Osteocyte (in vitro differentiated cells): ENCODE results near the gene DKK3. TPM values are rescaled to one million over a fixed set of nuclear protein-coding genes. Genes with fewer than 3 reads are reported as not detected.

Experiments used
- DNase-seq: peaks from one replicate; pipeline ENCODE4 v3.0.0; 2021; ENCODE audit warnings: mixed read lengths; ENCODE audit not compliant: unreplicated experiment; ENCODE audit errors: extremely low spot score
- H3K27ac Mint-ChIP-seq: one replicate; pipeline ENCODE4 v1.8.0; 2021; ENCODE audit warnings: mild to moderate bottlenecking, mixed read lengths; ENCODE audit not compliant: unreplicated experiment
- H3K27me3 Mint-ChIP-seq: one replicate; pipeline ENCODE4 v1.8.0; 2021; ENCODE audit warnings: mixed read lengths; ENCODE audit not compliant: unreplicated experiment
- H3K36me3 Mint-ChIP-seq: one replicate; pipeline ENCODE4 v1.8.0; 2021; ENCODE audit warnings: mixed read lengths; ENCODE audit not compliant: unreplicated experiment
- H3K4me1 Mint-ChIP-seq: one replicate; pipeline ENCODE4 v1.8.0; 2021; ENCODE audit warnings: mixed read lengths; ENCODE audit not compliant: unreplicated experiment
- H3K4me3 Mint-ChIP-seq: one replicate; pipeline ENCODE4 v1.8.0; 2021; ENCODE audit warnings: mild to moderate bottlenecking, moderate library complexity, mixed read lengths; ENCODE audit not compliant: unreplicated experiment
- H3K9me3 Mint-ChIP-seq: one replicate; pipeline ENCODE4 v1.8.0; 2021; ENCODE audit warnings: mixed read lengths; ENCODE audit not compliant: unreplicated experiment
- total RNA-seq: library from RNA; stranded (reverse); gene quantifications from 2 replicates; pipeline ENCODE4 v1.2.1, GENCODE V29; 2021
- TF ChIP-seq, protein P1 (sequence below): fragments of 200-600 bp; sonication (generic); IDR thresholded peaks from 2 replicates; pipeline ENCODE4 v1.5.0; 2021; ENCODE audit warnings: antibody characterized with exemption, mild to moderate bottlenecking, moderate library complexity

The DKK3 gene
- total RNA-seq, 1 donor from 2014 or later, result 548 TPM

DNA sequence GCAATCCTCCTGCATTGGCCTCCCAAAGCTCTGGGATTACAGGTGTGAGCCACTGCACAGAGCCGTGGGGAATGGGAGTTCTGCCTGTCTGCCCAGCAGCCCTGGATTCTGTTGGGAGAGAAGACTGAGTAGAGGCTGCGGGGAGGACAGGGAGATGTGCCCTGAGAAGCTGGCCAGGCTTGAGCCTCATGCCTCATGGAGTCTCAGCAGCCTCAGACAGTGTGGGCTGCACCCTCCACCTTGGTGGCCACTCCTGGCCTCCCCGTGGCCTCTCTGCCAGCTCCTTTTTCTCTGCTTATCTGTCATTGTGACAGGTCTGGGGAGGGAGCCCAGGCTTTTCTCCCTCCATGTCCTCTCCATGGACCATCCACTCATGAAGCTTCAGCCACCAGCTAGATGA lies 43.2 kb downstream of the DKK3 start:
- H3K4me1 Mint-ChIP-seq, result peaks cover 39% of the 10 kb centered on the region
- H3K4me3 Mint-ChIP-seq, result no peak overlapping the region
- TF ChIP-seq, protein P1, sequence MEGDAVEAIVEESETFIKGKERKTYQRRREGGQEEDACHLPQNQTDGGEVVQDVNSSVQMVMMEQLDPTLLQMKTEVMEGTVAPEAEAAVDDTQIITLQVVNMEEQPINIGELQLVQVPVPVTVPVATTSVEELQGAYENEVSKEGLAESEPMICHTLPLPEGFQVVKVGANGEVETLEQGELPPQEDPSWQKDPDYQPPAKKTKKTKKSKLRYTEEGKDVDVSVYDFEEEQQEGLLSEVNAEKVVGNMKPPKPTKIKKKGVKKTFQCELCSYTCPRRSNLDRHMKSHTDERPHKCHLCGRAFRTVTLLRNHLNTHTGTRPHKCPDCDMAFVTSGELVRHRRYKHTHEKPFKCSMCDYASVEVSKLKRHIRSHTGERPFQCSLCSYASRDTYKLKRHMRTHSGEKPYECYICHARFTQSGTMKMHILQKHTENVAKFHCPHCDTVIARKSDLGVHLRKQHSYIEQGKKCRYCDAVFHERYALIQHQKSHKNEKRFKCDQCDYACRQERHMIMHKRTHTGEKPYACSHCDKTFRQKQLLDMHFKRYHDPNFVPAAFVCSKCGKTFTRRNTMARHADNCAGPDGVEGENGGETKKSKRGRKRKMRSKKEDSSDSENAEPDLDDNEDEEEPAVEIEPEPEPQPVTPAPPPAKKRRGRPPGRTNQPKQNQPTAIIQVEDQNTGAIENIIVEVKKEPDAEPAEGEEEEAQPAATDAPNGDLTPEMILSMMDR, result no peak
- DNase-seq, result no peak
- no peaks in the 10 kb centered on the region for H3K27me3 Mint-ChIP-seq
- peaks cover 61% of the 10 kb centered on the region for H3K36me3 Mint-ChIP-seq
- peaks cover 5% of the 10 kb centered on the region for H3K9me3 Mint-ChIP-seq
- no peak overlapping the region for H3K27ac Mint-ChIP-seq

DNA sequence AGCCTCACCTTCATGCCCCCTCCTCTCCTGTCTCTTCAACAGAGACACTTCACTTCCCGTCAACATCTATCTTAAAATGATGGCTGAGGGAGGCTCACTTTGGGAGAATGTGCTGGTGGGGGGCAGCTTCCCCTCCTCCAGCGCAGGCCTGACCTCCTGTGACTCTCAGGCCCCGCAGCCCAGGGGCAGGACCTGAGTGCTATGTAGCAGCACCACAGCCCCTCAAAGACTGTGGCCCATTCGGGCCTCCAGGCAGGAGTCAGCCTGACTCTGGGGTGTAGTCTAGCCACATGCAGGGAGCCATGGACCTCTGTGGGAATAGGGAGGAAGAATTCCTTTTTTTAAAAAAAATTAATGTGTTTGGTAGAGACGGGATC lies 43.7 kb downstream of the DKK3 start:
- Mint-ChIP-seq H3K4me3 (no peak overlapping the region), H3K27me3 (no peaks in the 10 kb centered on the region), H3K27ac (no peak overlapping the region), H3K9me3 (peaks cover 5% of the 10 kb centered on the region), H3K36me3 (peaks cover 61% of the 10 kb centered on the region), H3K4me1 (peaks cover 34% of the 10 kb centered on the region)
- TF ChIP-seq, protein P1, result no peak
- no peak for DNase-seq

DNA sequence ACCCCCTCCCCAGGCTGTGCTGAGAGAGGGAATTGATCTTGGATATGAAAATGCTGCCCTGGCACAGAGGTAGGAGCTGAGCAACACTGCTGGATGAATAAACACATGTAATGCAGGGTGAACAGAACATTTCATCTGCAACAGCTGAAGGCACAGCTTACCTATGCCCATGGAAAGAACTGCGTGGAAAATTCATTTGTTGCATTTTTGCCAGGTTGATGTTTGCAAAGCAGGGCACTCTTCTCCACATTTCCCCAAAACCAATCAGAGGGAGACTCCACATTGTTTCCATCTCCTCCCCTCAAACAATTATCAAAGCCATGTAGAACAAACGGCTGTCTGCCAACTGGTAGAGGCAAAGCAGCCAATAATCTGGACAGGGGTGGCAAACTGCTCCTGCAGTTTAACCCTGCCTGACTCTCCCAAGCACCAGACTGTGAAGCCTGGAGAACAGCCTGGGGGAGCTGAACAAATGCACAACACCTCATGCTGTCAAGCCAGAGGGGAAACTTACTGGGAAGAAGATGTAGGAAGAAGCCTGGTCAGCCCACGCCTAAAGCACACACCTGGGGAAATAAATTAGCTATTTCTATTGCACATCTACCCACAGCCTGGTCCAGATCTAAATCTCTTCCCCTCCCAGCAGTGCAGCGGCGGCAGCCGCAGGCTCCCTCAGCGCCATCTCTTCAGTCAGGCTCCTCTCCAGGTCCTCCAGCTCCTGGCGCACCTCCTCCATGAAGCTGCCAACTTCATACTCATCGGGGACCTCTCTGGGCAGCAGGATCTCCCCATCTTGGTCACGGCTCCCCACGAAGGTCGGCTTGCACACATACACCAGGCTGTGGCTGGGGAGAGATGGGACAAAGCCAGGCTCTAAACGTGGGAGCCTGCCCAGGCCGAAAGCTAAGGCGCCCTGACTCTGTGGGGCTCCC lies 44.3 kb downstream of the DKK3 start:
- Mint-ChIP-seq H3K4me3 (no peak overlapping the region), H3K36me3 (peaks cover 62% of the 10 kb centered on the region), H3K27me3 (no peaks in the 10 kb centered on the region), H3K9me3 (peaks cover 5% of the 10 kb centered on the region), H3K27ac (no peak overlapping the region), H3K4me1 (peaks cover 28% of the 10 kb centered on the region)
- no peak for DNase-seq
- TF ChIP-seq, protein P1, result no peak

DNA sequence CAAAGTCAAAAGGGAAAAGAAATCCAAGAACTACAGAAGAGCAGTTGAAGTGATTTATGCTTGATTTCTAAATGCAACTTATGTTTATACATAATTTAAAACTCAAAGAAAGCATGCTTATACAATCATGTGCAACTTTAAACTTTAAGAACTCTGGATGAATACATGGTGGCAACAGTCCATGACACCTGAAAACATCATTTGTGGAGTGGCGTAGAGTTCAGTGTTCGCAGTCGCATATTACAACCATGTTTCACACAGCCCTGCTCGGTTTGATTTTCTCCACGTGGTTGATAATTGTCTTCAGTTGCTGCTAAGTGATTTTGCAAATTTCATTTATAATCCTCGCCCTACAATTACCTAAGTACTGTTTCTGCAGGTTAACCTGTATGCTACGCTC lies 45.4 kb downstream of the DKK3 start:
- H3K4me1 Mint-ChIP-seq, result peaks cover 17% of the 10 kb centered on the region
- peaks cover 67% of the 10 kb centered on the region for H3K36me3 Mint-ChIP-seq
- TF ChIP-seq, protein P1, result no peak
- H3K4me3 Mint-ChIP-seq, result no peak overlapping the region
- H3K9me3 Mint-ChIP-seq, result peaks cover 5% of the 10 kb centered on the region
- no peak overlapping the region for H3K27ac Mint-ChIP-seq
- DNase-seq, result no peak
- H3K27me3 Mint-ChIP-seq, result no peaks in the 10 kb centered on the region

DNA sequence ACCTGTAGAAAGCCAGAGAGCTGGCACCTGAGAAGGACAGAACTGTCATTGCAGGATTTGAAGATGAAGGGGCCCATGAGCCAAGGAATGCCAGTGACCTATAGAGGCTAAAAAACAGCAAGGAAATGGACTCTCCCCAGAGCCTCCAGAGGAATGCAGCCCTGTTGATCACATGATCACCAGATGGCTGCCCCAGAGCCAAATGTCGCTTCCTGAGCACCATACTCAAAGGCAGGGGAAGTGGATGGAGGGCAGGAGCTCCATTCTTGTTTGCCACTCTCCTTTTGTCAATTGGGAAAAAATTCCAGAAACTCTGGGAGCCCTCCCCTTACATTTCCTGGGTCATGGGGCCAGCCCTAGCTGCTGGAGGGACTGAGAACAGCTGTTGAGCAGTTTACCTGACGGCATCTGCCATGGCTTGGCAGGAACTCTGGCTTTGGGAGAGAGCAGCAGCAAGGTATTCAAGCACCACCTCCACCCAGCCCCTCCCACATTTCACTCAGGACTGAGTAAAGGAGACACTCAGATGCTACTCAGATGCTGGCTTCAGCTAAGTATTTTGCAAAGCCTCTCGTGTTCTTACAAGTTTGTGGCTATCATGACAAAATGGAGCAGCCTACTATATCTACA lies 46.9 kb downstream of the DKK3 start:
- Mint-ChIP-seq H3K4me3 (no peak overlapping the region), H3K9me3 (peaks cover 5% of the 10 kb centered on the region), H3K36me3 (peaks cover 65% of the 10 kb centered on the region), H3K27ac (no peak overlapping the region), H3K27me3 (no peaks in the 10 kb centered on the region), H3K4me1 (peaks cover 8% of the 10 kb centered on the region)
- TF ChIP-seq, protein P1, result no peak
- no peak for DNase-seq
